Measurements from ENCODE around the gene ADAP1. TPM values are rescaled to one million over a fixed set of nuclear protein-coding genes. Genes with fewer than 3 reads are reported as not detected.
A peak's percentile ranks its signal among the peaks of the same experiment; 100 is the strongest.

The ADAP1 gene
- total RNA-seq, 2 donors from 2014 or later: 9.2 to 19.9 TPM

DNA sequence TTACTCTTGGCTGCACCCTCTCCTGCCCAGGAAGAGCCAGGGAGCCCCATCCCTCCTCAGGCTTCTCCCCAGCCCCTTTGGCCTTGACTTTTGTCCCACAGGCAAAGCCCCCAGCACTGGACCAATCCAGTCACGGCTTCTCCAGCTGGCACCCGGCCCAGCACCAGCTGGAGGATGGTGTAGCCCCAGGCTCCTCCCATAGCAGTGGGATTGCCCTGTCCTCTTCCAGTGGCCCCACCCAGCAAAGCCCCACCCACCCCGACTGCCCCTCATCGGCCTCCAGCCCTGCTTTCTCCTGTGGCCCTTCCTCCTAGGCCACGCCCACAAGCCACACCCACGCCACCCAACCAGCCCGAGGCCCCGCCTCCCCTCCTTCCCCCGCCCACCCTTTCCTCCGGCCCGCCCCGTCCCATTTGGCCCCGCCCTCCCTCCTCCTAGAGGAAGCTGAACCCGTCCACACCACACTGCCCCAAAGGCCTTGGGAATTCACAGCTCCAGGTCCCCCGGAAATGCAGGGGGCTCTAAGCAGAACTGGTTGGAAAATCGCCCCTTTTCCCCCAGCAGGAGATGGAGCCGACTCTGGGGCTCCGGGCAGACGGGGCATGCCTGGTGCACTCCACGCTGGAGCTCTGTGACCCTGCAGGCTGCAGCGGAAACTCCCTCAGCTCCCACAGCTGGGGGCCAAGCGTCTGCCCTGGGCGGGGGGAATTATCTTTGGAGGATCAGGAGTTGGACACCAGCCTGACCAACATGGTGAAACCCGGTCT lies 52.9 kb downstream of the ADAP1 start:
- peak in 1 of 2 donors; percentile 53 for DNase-seq (ENCODE audit: low spot score in 2 of 2)
- Mint-ChIP-seq H3K27ac (no peak overlapping the region), H3K9me3 (no peaks in the 10 kb centered on the region), H3K36me3 (no peaks in the 10 kb centered on the region)
- ATAC-seq: peak; percentile 13 to 74

DNA sequence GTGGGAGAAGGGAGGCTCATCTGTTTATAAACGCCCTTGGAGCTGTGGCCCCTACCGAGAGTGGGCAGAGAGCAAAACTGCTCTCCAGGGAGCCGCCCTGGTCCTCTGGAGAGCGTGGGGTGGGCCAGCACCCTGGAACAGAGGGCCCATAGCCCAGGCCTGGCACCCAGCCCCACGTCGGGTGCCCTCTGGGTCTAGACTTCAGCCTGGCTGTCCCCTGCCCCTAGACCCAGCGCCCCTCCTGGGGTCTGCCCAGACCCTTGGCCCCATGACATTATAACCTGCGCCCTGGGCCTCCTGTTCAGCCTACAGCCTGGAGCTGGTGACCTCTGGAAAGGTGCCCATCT lies 53.5 kb downstream of the ADAP1 start:
- no peaks in the 10 kb centered on the region for H3K9me3 Mint-ChIP-seq
- peak in 1 of 2 donors; percentile 18 for ATAC-seq
- H3K36me3 Mint-ChIP-seq: peaks cover 0 to 3% of the 10 kb centered on the region in 2 donors

DNA sequence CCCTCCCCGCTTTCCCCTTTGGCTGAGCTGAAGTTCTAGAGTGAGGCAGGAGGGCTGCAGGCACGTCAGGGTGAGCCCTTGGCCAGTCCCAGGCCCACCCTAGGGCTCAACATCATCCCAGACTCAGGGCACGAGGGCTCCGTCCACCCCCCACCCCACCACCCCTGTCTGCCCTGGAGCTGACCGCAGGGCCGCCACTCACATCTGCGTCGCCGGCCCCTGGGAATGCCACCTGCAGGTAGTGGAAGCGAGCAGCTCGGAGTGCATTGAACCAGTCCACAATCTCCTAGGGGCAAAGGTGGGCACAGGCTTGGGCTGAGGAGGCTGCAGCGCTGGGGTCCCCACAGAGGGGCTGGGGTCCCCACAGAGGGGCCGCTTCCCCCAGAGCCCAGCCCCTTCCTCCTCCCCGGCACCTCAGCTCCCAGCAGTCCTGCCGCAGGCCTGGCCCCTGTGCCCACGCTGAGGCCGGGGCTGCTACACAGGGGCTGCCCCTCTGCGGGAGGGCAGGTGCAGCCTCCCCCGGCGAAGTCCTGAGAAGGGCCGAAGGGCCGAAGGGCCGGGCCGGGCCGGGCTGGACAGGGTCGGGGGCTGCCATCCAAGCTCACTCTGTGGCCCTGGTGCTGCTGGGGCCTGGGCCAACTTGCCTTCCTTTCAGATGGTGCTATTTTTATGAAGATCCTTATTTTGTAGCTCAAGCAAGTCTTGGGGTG lies 54.0 kb downstream of the ADAP1 start:
- no peak overlapping the region for H3K27ac Mint-ChIP-seq
- H3K9me3 Mint-ChIP-seq: no peaks in the 10 kb centered on the region
- H3K36me3 Mint-ChIP-seq: peaks cover 0 to 6% of the 10 kb centered on the region in 2 donors
- DNase-seq (ENCODE audit: low spot score in 2 of 2): no peak
- ATAC-seq: no peak

More for the DNA sequence above, 53.5 kb downstream of the ADAP1 start:
- DNase-seq (ENCODE audit: low spot score in 2 of 2): no peak
- H3K27ac Mint-ChIP-seq: no peak overlapping the region

DNA sequence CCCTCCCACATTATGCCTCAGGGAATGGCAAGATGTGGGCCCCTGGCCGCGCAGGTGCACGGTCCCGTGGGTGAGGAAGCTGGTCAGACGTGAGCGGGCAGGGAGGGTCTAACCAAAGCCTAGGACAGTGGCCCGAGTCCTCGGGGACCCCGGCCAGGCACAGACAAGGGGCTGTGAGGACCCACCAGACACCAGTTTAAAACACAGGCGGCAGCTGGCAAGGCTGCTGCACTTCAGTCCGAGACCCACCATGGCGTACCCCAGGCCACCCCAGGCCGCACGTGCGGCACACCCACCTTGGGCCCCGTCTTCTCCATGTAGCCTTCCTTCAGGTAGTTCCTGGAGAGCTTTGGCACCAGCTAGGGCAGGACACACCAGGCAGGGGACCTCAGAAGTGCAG lies 54.7 kb downstream of the ADAP1 start:
- DNase-seq (ENCODE audit: low spot score in 2 of 2) (no peak), ATAC-seq (no peak)
- H3K27ac Mint-ChIP-seq: peak overlapping the region in 1 of 2 donors; percentile 53
- no peaks in the 10 kb centered on the region for H3K9me3 Mint-ChIP-seq
- H3K36me3 Mint-ChIP-seq: peaks cover 0 to 6% of the 10 kb centered on the region in 2 donors

GRCh38 chr7:898855-899681 lies 55.4 kb downstream of the ADAP1 start:
- Mint-ChIP-seq H3K36me3 (peaks cover 0 to 6% of the 10 kb centered on the region in 2 donors), H3K27ac (peak overlapping the region in 1 of 2 donors; percentile 53), H3K9me3 (no peaks in the 10 kb centered on the region)
- DNase-seq (ENCODE audit: low spot score in 2 of 2) (no peak), ATAC-seq (no peak)

- no peak for DNase-seq (ENCODE audit: low spot score in 2 of 2)
- ATAC-seq: no peak
- Mint-ChIP-seq H3K27ac (no peak overlapping the region), H3K36me3 (peaks cover 3 to 9% of the 10 kb centered on the region in 2 donors), H3K9me3 (no peaks in the 10 kb centered on the region)
Observed at GRCh38 chr7:898460-898854, 56.0 kb downstream of the ADAP1 start.

DNA sequence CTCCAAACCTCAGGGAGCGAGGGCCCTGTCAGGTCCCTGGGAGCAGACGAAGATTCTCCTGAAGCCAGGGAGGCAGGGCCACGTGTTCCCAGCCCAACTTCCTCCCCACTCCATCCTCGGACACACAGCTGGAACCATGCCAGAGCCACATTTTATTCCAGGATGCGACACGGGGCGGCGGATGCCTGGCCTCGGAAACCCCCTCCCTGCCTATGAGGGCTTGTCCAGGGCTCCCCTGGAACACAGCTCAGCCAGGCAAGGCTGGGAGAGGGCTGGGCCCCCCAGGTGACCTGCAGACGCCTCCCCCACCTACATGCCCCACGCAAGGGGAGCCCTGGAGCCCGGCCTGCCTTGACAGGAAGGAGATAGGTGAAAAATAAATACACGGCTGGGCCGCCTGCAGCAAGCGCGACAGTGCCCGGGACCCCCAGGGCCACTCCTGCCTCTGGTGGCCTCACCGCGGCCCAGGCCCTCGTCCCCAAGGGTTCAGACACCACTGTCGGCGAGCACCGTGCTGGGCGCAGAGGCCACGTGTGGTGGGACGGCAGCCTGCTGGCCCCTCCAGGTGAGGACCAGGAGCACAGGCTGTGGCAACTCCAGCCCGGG lies 56.6 kb downstream of the ADAP1 start:
- ATAC-seq: no peak

GRCh38 chr7:897086-897485 lies 57.4 kb downstream of the ADAP1 start:
- peaks cover 6 to 22% of the 10 kb centered on the region in 2 donors for H3K36me3 Mint-ChIP-seq
- H3K27ac Mint-ChIP-seq: no peak overlapping the region
- ATAC-seq (no peak), DNase-seq (ENCODE audit: low spot score in 2 of 2) (no peak)
- H3K9me3 Mint-ChIP-seq: peaks cover 0 to 7% of the 10 kb centered on the region in 2 donors

More for the DNA sequence above, 56.6 kb downstream of the ADAP1 start:
- Mint-ChIP-seq H3K36me3 (peaks cover 6 to 14% of the 10 kb centered on the region in 2 donors), H3K9me3 (peaks cover 0 to under 1% of the 10 kb centered on the region in 2 donors), H3K27ac (no peak overlapping the region)
- DNase-seq (ENCODE audit: low spot score in 2 of 2): no peak

DNA sequence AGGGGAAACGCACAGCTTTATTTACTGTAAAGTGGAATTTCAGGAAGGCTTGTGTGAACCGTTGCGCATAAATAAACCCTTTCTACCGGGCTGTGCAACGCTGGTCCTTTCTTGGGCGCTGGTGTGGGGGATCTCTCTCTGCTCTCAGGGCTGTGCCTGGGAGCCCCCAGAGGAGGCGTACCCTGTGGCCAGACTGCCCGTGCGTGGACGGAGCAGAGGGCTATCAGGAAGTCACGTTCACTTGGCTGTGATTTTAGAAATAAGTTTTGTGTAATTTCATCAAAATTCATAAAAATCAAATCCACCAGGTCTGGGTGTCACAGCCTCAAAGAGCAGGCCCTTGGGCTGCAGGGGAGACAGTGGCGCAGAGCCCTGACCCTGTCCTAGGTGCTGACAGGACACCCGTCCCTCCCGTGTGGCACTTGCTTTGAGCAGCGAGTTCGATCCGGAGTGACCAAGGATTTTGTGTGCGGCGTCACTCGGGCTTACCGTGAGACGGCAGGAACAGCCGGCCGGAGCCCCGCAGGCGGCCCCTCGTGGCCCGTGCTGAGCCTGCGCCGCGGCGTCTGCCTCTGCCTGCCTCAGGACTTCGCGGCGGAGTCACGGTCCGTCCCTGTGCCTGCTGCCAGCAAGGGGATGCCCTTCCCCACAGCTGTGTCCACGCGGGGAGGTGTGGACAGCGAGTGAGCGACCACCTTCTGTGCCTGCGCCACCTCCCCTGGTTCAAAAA lies 58.0 kb downstream of the ADAP1 start:
- DNase-seq (ENCODE audit: low spot score in 2 of 2) (no peak), ATAC-seq (no peak)
- Mint-ChIP-seq H3K27ac (no peak overlapping the region), H3K36me3 (peaks cover 6 to 24% of the 10 kb centered on the region in 2 donors), H3K9me3 (peaks cover 0 to 7% of the 10 kb centered on the region in 2 donors)

DNA sequence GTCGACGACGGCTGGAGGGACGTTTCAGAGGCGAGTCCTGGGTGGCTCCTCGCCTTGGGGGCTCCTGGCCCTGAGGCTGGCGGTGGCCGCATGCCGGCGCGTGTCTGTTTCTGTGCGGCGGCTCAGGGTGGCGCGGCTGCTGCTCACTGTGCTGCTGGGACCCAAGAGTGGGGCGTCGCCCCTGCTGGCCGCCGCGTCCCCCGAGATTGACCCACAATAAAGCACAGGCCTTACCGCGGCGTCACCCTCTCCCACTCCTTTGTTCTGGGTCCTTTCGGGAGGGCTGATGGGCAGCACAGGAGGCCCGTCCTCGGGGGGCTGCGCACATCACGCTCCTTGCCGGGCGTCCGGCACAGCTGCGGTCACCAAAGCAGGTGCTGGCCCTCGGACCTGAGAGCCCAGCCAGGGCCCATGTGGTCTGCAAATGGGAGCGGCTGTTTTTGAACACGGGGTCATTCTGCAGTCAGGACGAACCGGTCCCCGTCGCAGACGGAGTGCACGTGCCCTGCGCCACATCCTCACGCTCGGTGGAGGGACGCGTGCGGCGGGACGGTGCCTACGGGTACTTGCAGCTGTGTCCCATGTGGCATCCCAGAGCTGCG lies 58.9 kb downstream of the ADAP1 start:
- no peak for DNase-seq (ENCODE audit: low spot score in 2 of 2)
- Mint-ChIP-seq H3K36me3 (peaks cover 6 to 24% of the 10 kb centered on the region in 2 donors), H3K27ac (no peak overlapping the region), H3K9me3 (peaks cover 0 to 7% of the 10 kb centered on the region in 2 donors)
- no peak for ATAC-seq

GRCh38 chr7:894927-895450 lies 59.5 kb downstream of the ADAP1 start:
- H3K36me3 Mint-ChIP-seq: peaks cover 6 to 24% of the 10 kb centered on the region in 2 donors
- no peak for DNase-seq (ENCODE audit: low spot score in 2 of 2)

GRCh38 chr7:894164-894867 lies 60.2 kb downstream of the ADAP1 start:
- ATAC-seq (no peak), DNase-seq (ENCODE audit: low spot score in 2 of 2) (no peak)
- Mint-ChIP-seq H3K9me3 (peaks cover 0 to 7% of the 10 kb centered on the region in 2 donors), H3K27ac (no peak overlapping the region), H3K36me3 (peaks cover 6 to 24% of the 10 kb centered on the region in 2 donors)

More at GRCh38 chr7:894927-895450, 59.5 kb downstream of the ADAP1 start:
- peaks cover 0 to 7% of the 10 kb centered on the region in 2 donors for H3K9me3 Mint-ChIP-seq
- no peak overlapping the region for H3K27ac Mint-ChIP-seq
- ATAC-seq: no peak

- peak in 1 of 2 donors; percentile 13 for ATAC-seq
- Mint-ChIP-seq H3K27ac (no peak overlapping the region), H3K36me3 (peaks cover 6 to 24% of the 10 kb centered on the region in 2 donors), H3K9me3 (peaks cover 0 to 7% of the 10 kb centered on the region in 2 donors)
- no peak for DNase-seq (ENCODE audit: low spot score in 2 of 2)
Observed at GRCh38 chr7:893686-894085, 60.8 kb downstream of the ADAP1 start.

DNA sequence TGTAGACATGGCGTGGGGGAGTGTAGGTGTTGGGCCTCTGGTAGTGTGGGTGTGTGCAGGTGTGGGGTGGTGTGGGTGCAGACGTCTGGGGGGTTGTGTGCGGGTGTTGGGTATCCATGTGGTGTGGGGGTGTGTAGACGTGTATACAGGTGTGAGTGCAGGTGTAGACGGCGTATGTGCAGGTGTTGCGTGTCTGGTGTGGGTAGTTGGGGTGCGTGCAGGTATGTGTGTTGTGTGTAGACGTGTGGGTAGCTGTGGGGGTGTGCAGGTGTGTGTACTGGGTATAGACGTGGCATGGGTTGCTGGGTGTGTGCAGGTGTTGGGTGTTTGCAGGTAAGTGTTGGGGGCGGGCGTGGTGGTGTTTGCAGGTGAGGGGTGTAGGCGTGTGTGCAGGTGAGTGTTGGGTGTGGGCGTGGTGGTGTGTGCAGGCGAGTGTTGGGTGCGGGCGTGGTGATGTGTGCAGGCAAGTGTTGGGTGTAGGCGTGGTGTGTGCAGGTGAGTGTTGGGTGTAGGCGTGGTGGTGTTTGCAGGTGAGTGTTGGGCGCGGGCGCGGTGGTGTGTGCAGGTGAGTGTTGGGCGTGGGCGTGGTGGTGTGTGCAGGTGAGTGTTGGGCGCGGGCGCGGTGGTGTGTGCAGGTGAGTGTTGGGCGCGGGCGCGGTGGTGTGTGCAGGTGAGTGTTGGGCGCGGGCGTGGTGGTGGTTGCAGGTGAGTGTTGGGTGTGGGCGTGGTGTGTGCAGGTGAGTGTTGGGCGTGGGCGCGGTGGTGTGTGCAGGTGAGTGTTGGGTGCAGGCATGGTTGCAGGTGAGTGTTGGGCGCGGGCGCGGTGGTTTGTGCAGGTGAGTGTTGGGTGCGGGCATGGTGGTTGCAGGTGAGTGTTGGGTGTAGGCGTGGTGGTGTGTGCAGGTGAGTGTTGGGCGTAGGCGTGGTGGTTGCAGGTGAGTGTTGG lies 61.6 kb downstream of the ADAP1 start:
- DNase-seq (ENCODE audit: low spot score in 2 of 2) (no peak), ATAC-seq (no peak)
- peaks cover 0 to 7% of the 10 kb centered on the region in 2 donors for H3K9me3 Mint-ChIP-seq
- no peak overlapping the region for H3K27ac Mint-ChIP-seq
- H3K36me3 Mint-ChIP-seq: peaks cover 6 to 24% of the 10 kb centered on the region in 2 donors

Measured in activated naive CD4-positive, alpha-beta T cell treated with anti-CD3 and anti-CD28 coated beads, Interleukin-2, amount 50 U/mL, for 72 hours (primary cell).